HepG2 (cell line): Measurements from ENCODE around the gene TCAIM. TPM values are rescaled to one million over a fixed set of nuclear protein-coding genes. Genes with fewer than 3 reads are reported as not detected.

ENCODE experiments used
- CAMTA2 ChIP-seq: sonication (generic); formaldehyde crosslinking; IDR thresholded peaks from 2 replicates; pipeline ENCODE4 v1.4.0; 2020; ENCODE audit warnings: mild to moderate bottlenecking, missing genetic modification reagents, borderline replicate concordance
- CBX2 ChIP-seq, 2 experiments: fragments of 200-600 bp in 1 of 2; sonication (generic); formaldehyde crosslinking in 1 of 2; IDR thresholded peaks; 2 replicates each; pipeline versions ENCODE4 v1.7.0 to v1.8.1; 2018 to 2022; ENCODE audit warnings: low read depth in 2 of 2, low read length in 1 of 2, mild to moderate bottlenecking in 1 of 2, missing genetic modification reagents in 1 of 2
- EP300 ChIP-seq, 3 experiments: sonication (generic) in 1 of 3; formaldehyde crosslinking in 1 of 3; IDR thresholded peaks; 2 replicates each; pipeline versions ENCODE4 v1.5.1 to v1.6.1; 2011 to 2020; ENCODE audit warnings: low read depth in 2 of 3, low read length in 2 of 3, borderline replicate concordance in 1 of 3, improper control_type of control experiment in 1 of 3, mild to moderate bottlenecking in 1 of 3, missing genetic modification reagents in 1 of 3, moderate library complexity in 1 of 3
- HNRNPL ChIP-seq: fragments of 200-400 bp; formaldehyde crosslinking; IDR thresholded peaks from 2 replicates; pipeline ENCODE4 v1.6.1; 2017; ENCODE audit warnings: mild to moderate bottlenecking, low read depth, low read length
- NR2F2 ChIP-seq: IDR thresholded peaks from 2 replicates; pipeline ENCODE4 v1.6.1; 2012; ENCODE audit warnings: low read depth, inconsistent platforms, borderline replicate concordance
- SNAI1 ChIP-seq: sonication (generic); formaldehyde crosslinking; IDR thresholded peaks from 2 replicates; pipeline ENCODE4 v1.5.0; 2020; ENCODE audit warnings: mild to moderate bottlenecking, missing genetic modification reagents, borderline replicate concordance
- SRSF4 ChIP-seq: fragments of 200-400 bp; formaldehyde crosslinking; IDR thresholded peaks from one replicate; pipeline ENCODE4 v1.6.1; 2018; ENCODE audit warnings: mild to moderate bottlenecking, low read depth, low read length, moderate library complexity; ENCODE audit not compliant: poor library complexity, severe bottlenecking
- TBX3 ChIP-seq: fragments of 450-650 bp; IDR thresholded peaks from 2 replicates; pipeline ENCODE4 v1.6.1; 2017; ENCODE audit warnings: antibody characterized with exemption, mild to moderate bottlenecking, inconsistent platforms, borderline replicate concordance
- ZNF382 ChIP-seq: sonication (generic); formaldehyde crosslinking; IDR thresholded peaks from 2 replicates; pipeline ENCODE4 v1.5.0; 2020; ENCODE audit warnings: missing genetic modification reagents, mild to moderate bottlenecking, borderline replicate concordance
- polyA plus RNA-seq, 8 experiments: library from polyadenylated mRNA; depleted of rRNA in 3 of 8; stranded (reverse) in 7 of 8; unstranded in 1 of 8; fragments of >200 nt; fragmentation: Illumina TruSeq in 4 of 8; extraction: Trizol in 4 of 8; gene quantifications; 2 replicates each; pipeline versions ENCODE4 v1.2.1 to v1.2.3, GENCODE V29; 2011 to 2016; ENCODE audit warnings: low read depth in 4 of 8, missing spikeins in 1 of 8, mixed read lengths in 1 of 8; ENCODE audit not compliant: insufficient read depth in 1 of 8
- total RNA-seq, 5 experiments: library from RNA; depleted of rRNA; stranded (reverse); fragments of >200 nt; fragmentation: Illumina TruSeq; extraction: Trizol; gene quantifications; 2 replicates each; pipeline ENCODE4 v1.2.3, GENCODE V29; 2016; ENCODE audit warnings: low read depth in 1 of 5
- TF ChIP-seq, protein P1 (sequence below): sonication (generic); formaldehyde crosslinking; IDR thresholded peaks from 2 replicates; pipeline ENCODE4 v1.8.0; 2022; ENCODE audit warnings: missing genetic modification reagents, mild to moderate bottlenecking, moderate library complexity, borderline replicate concordance
- TF ChIP-seq, protein P2 (sequence below): sonication (generic); formaldehyde crosslinking; IDR thresholded peaks from 2 replicates; pipeline ENCODE4 v1.4.0; 2020; ENCODE audit warnings: missing genetic modification reagents, mild to moderate bottlenecking, borderline replicate concordance
- TF ChIP-seq, protein P3 (sequence below): sonication (generic); formaldehyde crosslinking; IDR thresholded peaks from 2 replicates; pipeline ENCODE4 v1.5.1; 2020; ENCODE audit warnings: mild to moderate bottlenecking, missing genetic modification reagents, borderline replicate concordance
- TF ChIP-seq, protein P4 (sequence below): sonication (generic); formaldehyde crosslinking; IDR thresholded peaks from 2 replicates; pipeline ENCODE4 v1.4.0; 2020; ENCODE audit warnings: missing genetic modification reagents, mild to moderate bottlenecking, borderline replicate concordance
- TF ChIP-seq, protein P5 (sequence below): sonication (generic); formaldehyde crosslinking; IDR thresholded peaks from 2 replicates; pipeline ENCODE4 v1.5.1; 2020; ENCODE audit warnings: missing genetic modification reagents, mild to moderate bottlenecking, borderline replicate concordance

TCAIM gene
- total and polyA plus RNA-seq, 2 of the 13 experiments (the other 11 are each of a cell fraction or from before 2014, with no cell fraction given), result 16.9 to 22.6 TPM

DNA sequence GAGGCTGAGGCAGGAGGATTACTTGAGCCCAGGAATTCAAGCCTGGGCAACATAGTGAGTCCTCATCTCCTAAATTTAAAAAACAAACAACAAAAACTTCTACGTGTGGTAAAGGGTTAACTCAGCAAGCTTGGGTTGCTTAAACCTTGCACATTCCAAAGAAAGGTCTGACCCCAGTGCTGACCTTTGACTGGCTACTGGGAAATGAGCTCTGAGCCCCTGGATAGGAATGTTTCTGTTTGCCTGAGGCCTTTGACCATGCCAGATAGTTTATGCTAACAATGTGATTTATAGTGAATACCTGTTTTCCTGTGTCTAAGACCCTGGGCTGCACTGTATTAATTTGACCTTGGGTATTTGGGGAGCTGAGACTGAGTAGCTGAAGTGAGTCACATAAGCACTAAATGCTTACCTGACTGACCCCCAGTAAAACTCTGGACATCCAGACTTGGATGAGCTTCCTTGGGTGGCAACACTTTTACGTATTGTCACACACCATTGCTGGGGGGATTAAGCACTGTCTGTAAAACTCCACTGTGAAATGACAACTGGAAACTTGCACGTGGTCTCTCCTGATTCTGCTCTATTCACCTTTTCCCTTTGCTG lies 20.7 kb downstream of the TCAIM start (continued):
- TF ChIP-seq, protein P1, sequence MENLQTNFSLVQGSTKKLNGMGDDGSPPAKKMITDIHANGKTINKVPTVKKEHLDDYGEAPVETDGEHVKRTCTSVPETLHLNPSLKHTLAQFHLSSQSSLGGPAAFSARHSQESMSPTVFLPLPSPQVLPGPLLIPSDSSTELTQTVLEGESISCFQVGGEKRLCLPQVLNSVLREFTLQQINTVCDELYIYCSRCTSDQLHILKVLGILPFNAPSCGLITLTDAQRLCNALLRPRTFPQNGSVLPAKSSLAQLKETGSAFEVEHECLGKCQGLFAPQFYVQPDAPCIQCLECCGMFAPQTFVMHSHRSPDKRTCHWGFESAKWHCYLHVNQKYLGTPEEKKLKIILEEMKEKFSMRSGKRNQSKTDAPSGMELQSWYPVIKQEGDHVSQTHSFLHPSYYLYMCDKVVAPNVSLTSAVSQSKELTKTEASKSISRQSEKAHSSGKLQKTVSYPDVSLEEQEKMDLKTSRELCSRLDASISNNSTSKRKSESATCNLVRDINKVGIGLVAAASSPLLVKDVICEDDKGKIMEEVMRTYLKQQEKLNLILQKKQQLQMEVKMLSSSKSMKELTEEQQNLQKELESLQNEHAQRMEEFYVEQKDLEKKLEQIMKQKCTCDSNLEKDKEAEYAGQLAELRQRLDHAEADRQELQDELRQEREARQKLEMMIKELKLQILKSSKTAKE (CRISPR knock-in tag), result peak; percentile 92
- TF ChIP-seq TBX3 (peak; percentile 27; the same call in 1 of the 2 replicates), ZNF382 (CRISPR knock-in tag) (no peak), SRSF4 (no peak), SNAI1 (peak; percentile 54; the same call in 1 of the 2 replicates), CAMTA2 (CRISPR knock-in tag) (no peak), HNRNPL (no peak), NR2F2 (peak; percentile 99), EP300 (IDR thresholded peaks at IDR 0.05; ENCODE audit: low read depth in 2 of 2, low read length in 2 of 2) (peak; percentile 56 to 94; a peak in 2 of 4 replicates), EP300 (CRISPR knock-in tag; IDR thresholded peaks at IDR 0.05; ENCODE audit: borderline replicate concordance) (peak; percentile 88), CBX2 (IDR thresholded peaks at IDR 0.05; ENCODE audit: low read depth, low read length) (no peak), CBX2 (CRISPR knock-in tag; IDR thresholded peaks at IDR 0.05; ENCODE audit: low read depth) (no peak)
- TF ChIP-seq, protein P2, sequence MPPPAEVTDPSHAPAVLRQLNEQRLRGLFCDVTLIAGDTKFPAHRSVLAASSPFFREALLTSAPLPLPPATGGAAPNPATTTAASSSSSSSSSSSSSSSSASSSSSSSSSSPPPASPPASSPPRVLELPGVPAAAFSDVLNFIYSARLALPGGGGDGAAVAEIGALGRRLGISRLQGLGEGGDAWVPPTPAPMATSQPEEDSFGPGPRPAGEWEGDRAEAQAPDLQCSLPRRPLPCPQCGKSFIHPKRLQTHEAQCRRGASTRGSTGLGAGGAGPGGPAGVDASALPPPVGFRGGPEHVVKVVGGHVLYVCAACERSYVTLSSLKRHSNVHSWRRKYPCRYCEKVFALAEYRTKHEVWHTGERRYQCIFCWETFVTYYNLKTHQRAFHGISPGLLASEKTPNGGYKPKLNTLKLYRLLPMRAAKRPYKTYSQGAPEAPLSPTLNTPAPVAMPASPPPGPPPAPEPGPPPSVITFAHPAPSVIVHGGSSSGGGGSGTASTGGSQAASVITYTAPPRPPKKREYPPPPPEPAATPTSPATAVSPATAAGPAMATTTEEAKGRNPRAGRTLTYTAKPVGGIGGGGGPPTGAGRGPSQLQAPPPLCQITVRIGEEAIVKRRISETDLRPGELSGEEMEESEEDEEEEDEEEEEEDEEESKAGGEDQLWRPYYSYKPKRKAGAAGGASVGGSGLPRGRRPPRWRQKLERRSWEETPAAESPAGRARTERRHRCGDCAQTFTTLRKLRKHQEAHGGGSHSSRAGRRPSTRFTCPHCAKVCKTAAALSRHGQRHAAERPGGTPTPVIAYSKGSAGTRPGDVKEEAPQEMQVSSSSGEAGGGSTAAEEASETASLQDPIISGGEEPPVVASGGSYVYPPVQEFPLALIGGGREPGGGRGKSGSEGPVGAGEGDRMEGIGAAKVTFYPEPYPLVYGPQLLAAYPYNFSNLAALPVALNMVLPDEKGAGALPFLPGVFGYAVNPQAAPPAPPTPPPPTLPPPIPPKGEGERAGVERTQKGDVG (CRISPR knock-in tag), result no peak
- TF ChIP-seq, protein P3, sequence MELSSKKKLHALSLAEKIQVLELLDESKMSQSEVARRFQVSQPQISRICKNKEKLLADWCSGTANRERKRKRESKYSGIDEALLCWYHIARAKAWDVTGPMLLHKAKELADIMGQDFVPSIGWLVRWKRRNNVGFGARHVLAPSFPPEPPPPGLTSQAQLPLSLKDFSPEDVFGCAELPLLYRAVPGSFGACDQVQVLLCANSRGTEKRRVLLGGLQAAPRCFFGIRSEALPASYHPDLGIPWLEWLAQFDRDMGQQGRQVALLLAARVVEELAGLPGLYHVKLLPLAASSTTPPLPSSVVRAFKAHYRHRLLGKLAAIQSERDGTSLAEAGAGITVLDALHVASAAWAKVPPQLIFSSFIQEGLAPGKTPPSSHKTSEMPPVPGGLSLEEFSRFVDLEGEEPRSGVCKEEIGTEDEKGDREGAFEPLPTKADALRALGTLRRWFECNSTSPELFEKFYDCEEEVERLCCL (CRISPR knock-in tag), result no peak; the same call in 1 of the 2 replicates
- TF ChIP-seq, protein P4, sequence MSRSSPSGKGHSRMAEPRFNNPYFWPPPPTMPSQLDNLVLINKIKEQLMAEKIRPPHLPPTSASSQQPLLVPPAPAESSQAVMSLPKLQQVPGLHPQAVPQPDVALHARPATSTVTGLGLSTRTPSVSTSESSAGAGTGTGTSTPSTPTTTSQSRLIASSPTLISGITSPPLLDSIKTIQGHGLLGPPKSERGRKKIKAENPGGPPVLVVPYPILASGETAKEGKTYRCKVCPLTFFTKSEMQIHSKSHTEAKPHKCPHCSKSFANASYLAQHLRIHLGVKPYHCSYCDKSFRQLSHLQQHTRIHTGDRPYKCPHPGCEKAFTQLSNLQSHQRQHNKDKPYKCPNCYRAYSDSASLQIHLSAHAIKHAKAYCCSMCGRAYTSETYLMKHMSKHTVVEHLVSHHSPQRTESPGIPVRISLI (CRISPR knock-in tag), result peak; percentile 30; the same call in 1 of the 2 replicates
- TF ChIP-seq, protein P5, sequence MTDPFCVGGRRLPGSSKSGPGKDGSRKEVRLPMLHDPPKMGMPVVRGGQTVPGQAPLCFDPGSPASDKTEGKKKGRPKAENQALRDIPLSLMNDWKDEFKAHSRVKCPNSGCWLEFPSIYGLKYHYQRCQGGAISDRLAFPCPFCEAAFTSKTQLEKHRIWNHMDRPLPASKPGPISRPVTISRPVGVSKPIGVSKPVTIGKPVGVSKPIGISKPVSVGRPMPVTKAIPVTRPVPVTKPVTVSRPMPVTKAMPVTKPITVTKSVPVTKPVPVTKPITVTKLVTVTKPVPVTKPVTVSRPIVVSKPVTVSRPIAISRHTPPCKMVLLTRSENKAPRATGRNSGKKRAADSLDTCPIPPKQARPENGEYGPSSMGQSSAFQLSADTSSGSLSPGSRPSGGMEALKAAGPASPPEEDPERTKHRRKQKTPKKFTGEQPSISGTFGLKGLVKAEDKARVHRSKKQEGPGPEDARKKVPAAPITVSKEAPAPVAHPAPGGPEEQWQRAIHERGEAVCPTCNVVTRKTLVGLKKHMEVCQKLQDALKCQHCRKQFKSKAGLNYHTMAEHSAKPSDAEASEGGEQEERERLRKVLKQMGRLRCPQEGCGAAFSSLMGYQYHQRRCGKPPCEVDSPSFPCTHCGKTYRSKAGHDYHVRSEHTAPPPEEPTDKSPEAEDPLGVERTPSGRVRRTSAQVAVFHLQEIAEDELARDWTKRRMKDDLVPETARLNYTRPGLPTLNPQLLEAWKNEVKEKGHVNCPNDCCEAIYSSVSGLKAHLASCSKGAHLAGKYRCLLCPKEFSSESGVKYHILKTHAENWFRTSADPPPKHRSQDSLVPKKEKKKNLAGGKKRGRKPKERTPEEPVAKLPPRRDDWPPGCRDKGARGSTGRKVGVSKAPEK (CRISPR knock-in tag), result peak; percentile 82; the same call in 1 of the 2 replicates
